Peyer's patch (tissue), 4 donors: ENCODE data around the gene AK5.

ENCODE experiments used
- CTCF ChIP-seq, 6 experiments: fragments of 450-650 bp in 4 of 6; fragments of 200-600 bp in 2 of 6; sonication (generic) in 1 of 6; IDR thresholded peaks; one replicate each; pipeline ENCODE4 v1.5.1; 2017 to 2019; ENCODE audit warnings: antibody characterized with exemption in 6 of 6, mild to moderate bottlenecking in 3 of 6, moderate library complexity in 1 of 6
- POLR2A ChIP-seq, 2 donors: fragments of 450-650 bp; IDR thresholded peaks; one replicate each; pipeline ENCODE4 v1.5.1; 2017; ENCODE audit warnings: antibody characterized with exemption in 2 of 2, mild to moderate bottlenecking in 2 of 2, moderate library complexity in 2 of 2

- no peak for TF ChIP-seq CTCF (IDR thresholded peaks at IDR 0.05)
- no peak for TF ChIP-seq POLR2A (IDR thresholded peaks at IDR 0.05)
Observed at GRCh38 chr1:77303387-77303786, 21.6 kb downstream of the AK5 start.
